HG03469 (cell line): ENCODE data around the gene DYRK1A.

Experiments used
- ATAC-seq: cut with Tn5 transposase; IDR thresholded peaks from one replicate; pipeline ENCODE4 v1.9.1; 2021; ENCODE audit warnings: mild to moderate bottlenecking, moderate library complexity, moderate number of reproducible peaks; ENCODE audit not compliant: unreplicated experiment

DYRK1A gene

DNA sequence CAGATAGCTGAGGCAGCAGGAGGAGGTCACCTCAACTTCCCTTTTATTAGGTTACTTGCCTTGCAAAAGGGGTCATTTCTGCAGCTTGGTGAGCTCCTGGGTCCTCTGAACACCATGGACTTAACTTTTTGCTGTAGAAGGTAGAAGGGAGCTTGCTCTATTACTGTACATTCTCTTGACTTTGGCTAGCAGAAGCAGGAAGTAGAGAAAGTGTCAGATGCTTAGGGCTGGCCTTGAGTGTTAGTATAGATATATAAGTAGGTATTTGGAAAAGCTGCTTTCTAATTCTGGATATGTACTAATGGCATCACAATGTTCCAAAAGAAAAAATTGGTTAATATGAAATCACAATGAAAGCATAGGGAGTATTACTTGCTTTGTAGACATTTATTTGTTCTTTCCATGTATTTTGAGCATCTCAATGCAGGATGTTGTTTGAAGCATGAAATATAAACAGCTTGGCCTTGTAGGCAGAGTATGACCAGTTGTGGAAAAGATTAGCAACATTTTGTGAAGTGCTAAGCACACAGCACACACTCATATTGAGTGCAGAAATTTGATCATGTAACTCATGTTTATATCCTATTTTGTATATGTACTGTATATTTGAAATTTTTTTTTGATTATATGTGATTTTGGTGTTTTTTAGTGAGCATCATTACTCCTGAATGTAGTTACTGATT, 108.8 kb downstream of the DYRK1A start:
- no peak for ATAC-seq

DNA sequence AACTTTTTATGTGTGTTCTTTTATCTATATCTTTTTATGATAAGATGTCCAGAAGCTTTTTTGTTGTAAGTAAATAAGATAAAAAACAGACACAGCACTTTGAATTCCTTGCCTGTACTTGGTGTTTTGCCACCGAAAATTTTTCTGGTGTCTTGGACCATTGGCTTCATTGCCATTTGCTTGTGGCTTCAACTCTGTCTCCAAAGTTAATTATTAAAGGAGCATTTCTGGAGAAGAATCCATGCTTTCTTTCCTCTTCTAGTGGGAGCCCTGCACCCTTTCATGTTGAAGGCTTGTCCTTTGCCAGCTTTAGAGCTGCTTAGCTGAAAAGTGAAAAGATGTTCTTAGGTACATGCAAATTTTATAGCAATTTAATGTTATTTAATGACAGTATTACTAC, 112.2 kb downstream of the DYRK1A start:
- ATAC-seq = no peak

DNA sequence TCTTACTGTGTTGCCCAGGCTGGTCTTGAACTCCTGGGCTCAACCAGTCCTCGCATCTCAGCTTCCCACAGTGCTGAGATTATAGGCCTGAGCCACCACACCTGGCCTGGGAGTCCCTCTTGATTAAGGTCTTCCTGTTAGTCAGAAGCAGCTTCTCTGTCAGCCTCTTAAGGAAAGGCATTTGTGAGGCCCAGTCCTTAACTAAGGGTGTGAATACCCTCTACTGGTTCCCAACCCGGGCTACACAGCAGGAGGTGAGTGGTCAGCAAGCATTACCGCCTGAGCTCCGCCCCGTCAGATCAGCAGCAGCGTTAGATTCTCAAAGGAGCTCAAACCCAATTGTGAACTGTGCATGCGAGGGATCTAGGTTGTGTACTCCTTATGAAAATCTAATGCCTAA, 117.2 kb downstream of the DYRK1A start:
- ATAC-seq = no peak

DNA sequence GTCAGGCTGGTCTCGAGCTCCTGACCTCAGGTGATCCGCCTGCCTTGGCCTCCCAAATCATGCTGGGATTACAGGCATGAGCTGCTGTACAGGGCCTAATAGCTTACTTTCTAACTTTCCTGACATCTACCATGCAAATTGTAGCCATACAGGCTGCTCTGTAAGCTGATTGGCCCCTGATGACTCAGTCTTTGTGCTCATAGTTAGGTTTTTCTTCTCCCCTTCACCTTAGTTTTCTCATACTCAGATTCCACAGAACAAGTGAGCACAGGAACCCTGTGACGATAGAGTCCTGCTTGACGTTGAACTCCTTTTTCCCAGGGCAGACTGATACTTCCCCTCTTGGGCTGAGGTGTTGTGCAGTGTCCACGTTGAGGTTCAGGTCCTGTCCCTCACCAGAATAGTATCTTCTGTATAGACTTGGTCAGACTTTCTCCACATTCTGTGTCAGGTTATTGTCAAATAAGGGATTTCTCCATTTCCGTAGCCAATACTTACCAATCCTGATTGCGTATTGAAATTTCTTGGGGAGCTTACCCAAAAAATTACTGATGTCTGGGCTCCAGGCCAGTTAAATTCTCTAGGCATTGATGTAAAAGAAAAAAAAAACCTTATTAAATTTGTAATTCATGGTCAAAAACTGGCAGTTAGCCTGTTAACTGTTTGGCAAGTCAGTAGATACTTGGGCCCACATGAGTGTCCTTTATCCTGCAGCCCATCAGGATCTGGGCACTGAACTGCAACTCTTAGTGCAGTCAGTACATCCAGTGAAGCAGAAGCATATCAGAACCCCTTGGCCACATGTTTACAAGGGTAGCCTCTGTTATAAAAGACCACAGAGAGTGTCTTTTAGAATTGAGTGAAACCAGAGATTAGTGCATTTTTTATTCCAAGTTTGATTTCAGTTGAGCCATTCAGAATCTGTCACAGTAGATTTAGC, 118.2 kb downstream of the DYRK1A start:
- ATAC-seq = no peak

DNA sequence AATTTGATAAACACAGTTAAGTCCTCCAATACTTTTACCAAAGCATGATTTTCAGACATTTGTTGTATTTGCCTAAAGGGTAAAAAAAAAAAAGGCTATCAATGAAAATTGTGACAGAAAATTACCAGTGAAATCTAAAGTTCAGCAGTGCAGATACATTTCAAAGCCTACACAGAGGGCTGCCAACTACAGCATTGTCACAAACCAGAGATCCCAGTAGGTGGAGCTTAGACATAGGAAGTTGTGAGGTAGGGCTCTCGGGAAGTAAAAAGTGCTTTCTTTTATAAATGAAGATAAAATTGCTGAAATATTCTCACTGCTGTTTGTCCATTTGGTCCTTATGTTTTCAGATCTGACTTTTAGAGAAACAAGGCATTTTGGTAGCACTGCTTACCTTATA, 123.0 kb downstream of the DYRK1A start:
- no peak for ATAC-seq

DNA sequence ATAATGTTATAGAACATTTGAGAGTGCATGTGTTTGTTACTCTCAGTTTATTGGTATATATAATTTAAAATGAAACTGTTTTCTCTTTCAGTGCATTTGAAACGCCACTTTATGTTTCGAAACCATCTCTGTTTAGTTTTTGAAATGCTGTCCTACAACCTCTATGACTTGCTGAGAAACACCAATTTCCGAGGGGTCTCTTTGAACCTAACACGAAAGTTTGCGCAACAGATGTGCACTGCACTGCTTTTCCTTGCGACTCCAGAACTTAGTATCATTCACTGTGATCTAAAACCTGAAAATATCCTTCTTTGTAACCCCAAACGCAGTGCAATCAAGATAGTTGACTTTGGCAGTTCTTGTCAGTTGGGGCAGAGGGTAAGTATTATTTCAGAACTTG, 123.5 kb downstream of the DYRK1A start:
- ATAC-seq = no peak

DNA sequence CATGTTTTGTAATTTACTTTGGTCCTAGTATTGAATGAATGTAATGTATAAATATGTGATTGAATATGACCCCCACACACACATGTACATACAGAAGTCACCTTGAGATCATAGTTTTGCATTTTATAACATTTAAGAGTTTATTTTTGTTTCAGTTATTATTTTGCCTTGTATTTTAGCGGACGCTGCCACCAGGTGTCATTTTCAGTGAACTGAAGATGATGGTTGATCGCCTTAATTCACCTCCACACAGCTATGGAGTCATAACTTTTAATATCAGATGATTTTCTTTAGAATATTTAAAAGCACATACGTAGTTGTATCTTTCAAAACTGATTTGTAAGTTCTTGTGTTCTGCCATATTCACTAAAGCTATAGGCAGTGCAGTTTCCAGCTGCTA, 130.4 kb downstream of the DYRK1A start:
- no peak for ATAC-seq

DNA sequence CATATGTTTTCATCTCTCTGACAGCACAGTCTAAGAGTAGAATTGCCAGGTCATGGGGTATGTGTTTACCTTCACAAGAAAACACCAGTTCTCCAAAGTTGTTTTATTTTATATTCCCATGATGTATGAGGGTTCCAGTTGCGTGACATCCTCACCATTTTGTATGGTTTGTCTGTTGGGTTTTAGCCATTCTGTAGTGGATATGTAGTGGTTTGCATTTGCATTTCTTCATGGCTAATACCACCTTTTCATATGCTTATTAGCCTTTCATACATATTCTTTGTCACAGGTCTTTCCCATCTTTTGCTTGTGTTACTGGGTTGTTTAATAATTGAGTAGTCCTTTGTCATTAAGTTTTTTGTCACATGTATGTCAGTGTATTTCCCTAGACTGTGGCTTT, 132.1 kb downstream of the DYRK1A start:
- ATAC-seq = no peak

DNA sequence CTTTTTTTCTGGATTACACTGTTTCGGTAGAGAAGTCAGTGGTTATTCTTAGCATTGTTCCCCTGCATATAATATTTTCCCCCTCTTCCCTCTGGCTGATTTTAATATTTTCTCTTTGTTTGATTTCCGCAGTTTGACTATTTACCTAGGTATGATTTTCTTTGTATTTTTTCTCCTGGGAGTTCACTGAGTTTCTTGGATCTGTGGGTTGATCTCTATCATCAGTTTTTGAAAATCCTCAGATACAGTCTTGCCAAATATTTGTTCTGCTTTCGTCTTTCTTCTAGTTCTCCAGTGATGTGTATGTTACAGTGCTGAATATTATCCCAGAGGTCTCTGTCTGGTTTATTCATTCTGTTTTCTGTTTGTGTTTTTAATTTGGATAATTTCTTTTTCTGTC, 136.4 kb downstream of the DYRK1A start:
- ATAC-seq = no peak

DNA sequence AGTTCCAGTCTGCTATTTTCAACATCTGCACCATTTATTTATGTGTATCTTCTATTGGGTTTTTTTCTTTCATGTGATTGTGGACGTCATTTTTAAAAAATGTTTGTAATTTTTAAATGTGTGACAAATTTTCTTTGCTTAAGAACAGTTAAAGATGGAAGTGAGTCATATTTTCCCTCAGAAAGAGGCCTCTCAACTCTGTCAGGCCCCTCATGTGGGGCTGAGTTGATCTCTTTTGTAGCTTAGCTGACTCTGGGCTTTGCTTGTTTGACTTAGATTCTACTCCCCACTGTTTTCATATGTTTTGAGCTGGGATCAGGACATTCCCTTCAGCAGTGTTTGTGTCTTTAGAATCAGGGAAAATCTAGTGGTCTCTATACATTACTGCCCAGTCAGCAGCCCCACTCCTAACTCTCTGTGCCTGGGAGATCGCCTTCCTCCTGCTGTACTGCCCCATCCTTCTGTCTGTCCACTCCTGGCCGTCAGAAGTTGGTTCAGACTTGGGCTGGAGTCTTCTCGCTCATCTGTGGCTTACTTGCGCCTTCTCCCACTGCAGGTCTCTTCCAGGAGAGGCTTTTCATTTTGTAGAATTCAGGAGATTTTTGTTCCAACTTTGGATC, 137.4 kb downstream of the DYRK1A start:
- ATAC-seq = no peak

DNA sequence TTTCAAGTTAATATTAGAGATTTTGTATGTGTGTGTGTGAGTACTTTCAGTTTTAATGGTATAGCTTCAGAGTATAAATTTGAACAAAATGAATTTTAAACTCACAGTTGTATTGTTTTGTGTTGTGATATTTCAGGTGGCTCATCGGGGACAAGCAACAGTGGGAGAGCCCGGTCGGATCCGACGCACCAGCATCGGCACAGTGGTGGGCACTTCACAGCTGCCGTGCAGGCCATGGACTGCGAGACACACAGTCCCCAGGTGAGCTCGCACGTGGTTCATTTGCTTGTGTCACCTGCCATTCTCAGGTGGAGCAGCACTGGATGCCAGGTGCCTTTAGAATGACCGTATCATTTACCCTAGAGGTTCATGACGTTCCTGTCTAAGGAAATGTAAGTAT, 139.4 kb downstream of the DYRK1A start:
- no peak for ATAC-seq

DNA sequence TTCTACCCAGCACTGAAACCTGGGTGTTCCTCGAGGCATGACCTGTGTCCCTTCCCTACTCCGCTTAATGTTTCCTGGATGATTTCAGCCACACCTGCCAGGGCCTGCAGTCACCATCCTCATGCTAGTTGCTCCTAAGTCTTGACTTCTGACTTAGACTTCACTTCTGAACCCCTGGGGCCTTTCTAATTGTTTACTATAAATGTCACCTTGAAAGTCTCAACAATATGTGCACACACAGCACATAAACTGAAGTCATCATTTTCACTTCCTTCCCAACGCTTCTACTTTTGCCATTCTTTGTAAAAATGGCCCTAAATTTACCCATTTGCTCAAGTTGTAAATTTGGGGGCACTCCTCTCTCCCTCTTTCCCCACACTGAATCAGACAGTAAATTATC, 141.1 kb downstream of the DYRK1A start:
- ATAC-seq = no peak

DNA sequence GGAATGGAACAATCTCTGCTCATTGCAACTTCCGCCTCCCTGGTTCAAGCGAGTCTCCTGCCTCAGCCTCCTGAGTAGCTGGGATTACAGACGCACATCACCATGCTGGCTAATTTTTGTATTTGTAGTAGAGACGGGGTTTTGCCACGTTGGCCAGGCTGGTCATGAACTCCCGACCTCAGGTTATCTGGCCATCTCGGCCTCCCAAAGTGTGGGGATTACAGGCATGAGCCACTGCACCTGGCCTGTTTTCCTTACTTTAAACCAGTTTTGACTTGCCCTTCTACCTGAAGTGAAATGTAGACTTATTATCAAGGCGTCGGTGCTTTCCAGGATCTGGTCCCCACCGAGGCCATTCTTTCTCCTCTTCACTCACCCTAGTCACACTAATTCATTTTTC, 141.8 kb downstream of the DYRK1A start:
- ATAC-seq = no peak

DNA sequence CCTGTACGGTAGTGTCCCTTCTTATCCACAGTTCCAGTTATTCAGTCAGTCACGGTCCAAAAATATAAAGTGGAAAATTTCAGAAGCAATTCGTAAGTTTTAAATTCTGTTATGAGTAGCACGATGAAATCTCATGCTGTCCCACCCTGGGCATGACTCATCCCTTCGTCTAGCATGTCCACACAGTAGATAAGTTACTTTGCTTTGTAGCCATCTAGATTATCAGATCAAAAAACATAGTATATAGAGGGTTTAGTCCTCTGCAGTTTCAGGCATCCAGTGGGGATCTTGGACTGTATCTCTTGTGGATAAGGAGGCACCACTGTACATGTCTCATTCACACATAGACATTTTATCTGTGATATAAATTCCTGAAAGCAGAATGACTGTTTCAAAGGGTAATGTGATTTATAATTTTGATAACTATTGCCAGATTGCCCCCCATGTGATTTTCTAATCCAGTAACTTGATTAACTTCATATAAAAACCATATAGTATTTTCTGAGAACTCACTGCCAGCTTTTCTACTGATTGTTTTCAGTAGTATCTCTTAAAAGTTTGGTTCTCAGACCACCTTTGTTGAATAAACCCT, 143.3 kb downstream of the DYRK1A start:
- no peak for ATAC-seq

DNA sequence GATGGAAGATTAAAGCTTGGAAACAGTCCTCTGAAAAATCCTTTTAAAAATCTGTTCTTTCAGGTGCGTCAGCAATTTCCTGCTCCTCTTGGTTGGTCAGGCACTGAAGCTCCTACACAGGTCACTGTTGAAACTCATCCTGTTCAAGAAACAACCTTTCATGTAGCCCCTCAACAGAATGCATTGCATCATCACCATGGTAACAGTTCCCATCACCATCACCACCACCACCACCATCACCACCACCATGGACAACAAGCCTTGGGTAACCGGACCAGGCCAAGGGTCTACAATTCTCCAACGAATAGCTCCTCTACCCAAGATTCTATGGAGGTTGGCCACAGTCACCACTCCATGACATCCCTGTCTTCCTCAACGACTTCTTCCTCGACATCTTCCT, 145.3 kb downstream of the DYRK1A start:
- no peak for ATAC-seq

DNA sequence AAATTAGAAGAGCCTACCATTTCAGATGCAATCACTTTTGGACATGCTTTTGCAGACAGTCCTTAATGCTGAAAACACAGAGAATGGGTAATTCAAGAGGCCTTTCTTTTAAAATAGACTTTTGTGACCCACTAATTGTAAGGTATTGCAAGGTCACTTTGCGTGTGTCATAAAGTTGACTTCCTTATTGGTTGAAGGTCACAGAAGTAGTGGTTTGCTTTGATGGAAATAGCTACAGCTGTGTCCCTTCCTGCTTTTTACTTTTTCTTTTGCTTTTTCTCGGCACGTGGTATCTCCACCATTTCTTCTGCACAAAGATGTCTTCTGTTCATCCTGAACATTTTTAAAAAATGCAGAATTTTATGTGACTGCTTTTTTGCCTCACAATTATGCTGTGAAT, 146.8 kb downstream of the DYRK1A start:
- ATAC-seq = no peak

DNA sequence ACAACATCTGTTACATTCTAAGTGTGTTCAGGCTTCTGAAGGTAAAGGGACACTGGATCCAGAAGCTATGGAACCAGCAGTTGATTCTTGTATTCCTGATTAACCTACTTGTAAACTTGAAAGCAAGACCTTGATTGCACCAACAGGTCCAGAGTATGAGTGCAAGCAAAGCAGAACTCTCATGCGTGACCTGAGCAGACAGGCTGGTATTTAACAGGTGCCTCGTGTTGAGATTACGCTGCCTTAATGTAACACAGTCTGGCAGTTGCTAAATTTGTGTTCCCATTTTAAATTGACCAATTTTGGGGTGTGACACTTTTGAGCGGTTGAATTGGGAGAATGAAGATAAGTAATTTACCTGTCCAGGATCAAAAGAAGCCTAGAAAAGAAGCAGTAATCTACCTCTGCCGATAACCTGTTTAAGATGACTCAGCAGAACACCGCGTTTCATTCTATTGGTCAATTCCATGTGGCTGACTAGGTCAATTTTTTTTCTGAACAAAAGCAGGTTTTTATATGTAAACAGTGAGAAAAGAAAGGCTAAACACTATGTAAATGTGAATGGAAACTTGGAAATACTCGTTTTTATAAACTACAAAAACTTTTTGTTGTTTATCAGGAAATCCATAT, 147.6 kb downstream of the DYRK1A start:
- no peak for ATAC-seq

DNA sequence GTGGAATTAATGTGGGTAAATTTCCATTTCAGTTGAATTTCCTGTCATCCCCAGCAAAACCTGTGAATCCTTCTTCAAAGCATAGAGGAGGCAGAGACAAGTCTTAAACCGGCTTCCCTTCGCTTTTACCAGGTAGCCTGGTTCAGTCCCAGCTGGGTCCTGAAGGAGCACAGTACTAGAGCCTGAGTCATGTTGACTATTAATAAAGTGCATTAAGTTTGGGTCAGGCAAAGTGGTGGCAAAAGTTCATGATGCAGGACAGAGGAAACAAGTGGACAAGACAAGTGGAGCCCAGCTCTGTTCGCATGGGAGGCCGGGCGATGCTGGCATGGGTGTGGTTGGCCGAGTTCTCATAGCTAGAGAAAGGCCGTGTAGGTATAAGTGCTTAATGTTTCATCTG, 150.4 kb downstream of the DYRK1A start:
- ATAC-seq = no peak

DNA sequence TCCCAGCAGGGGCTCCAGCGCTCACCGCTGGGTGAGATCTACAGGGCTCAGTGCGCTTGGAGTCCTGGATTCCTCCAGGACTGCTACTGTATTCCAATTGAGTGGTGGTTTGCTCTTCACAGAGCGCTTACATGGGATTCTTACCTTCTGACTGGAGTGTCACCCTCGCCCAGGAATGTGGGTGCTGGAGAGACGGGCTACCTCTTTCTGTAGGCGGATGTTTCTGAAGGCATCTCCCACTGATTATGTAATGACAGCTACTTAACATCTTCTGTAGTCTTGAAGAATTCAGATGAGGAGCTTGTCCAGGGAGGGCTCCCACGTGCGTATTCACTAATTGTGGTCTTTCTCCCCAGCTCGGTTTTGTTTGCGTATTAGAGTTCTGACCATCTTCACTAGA, 154.2 kb downstream of the DYRK1A start:
- ATAC-seq = no peak

DNA sequence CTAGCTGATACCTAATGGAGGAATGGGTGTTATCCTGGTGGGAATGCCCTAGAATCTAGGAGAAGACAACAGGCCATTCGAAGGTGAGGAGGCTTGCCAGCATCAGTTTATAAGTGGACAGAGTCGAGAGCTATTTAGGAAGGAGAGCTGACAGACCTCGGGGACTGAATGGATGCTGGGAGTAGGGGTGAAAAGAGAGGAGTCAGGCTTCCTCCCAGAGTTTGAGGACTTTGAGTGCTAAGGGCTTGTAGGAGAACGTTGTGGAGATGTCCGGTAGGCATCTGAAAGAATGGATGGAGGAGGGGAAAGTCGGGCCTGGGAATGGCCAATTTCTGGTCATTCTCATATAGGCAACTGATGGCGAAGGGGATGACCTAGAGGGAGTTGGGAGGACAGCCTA, 155.1 kb downstream of the DYRK1A start:
- no peak for ATAC-seq

DNA sequence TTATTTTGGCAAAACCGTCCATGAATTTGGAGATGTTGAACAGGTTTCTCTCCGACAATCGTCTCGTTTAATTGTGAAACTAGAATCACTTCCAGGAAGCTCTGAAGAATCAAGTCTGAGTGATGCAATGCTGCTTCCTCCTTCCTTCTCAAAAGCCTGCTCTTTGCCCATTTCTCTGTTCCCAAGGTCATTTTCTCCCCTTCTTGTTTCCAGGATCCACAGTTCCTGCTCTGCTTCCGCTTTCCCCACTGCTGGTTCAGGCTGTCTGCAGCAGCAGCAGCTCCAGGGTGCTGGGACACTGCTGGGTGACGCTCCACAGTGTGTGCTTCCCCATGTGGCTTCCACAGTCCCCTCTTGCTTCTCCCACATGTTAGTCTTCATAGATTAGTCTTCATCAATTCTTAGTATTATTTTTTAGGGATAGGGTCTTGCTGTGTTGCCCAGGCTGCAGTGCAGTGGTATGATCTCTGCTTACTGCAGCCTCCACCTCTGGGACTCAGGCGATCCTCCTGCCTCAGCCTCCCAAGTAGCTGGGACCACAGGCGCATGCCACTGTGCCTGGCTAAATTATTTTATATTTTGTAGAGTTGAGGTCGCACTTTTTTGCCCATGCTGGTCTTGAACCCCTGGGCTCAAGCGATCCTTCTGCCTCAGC, 156.2 kb downstream of the DYRK1A start:
- ATAC-seq = no peak
